Suprapubic skin (tissue), 4 donors: Measurements from ENCODE around the gene SLFN12L. TPM values are rescaled to one million over a fixed set of nuclear protein-coding genes. Genes with fewer than 3 reads are reported as not detected.

Experiments
- DNase-seq, 2 donors: peaks; one replicate each; pipeline ENCODE4 v3.0.0-alpha.2; 2019; ENCODE audit warnings: low spot score in 2 of 2
- H3K27ac ChIP-seq: fragments of 200-600 bp; sonication (generic); one replicate; pipeline ENCODE4 v1.5.1; 2019
- H3K27me3 ChIP-seq: fragments of 200-600 bp; sonication (generic); one replicate; pipeline ENCODE4 v1.5.1; 2019
- H3K36me3 ChIP-seq: fragments of 200-600 bp; sonication (generic); one replicate; pipeline ENCODE4 v1.5.1; 2019
- H3K4me1 ChIP-seq: fragments of 200-600 bp; sonication (generic); one replicate; pipeline ENCODE4 v1.5.1; 2019
- H3K4me3 ChIP-seq: fragments of 200-600 bp; sonication (generic); one replicate; pipeline ENCODE4 v1.5.1; 2019; ENCODE audit warnings: mild to moderate bottlenecking
- H3K9me3 ChIP-seq: fragments of 200-600 bp; sonication (generic); one replicate; pipeline ENCODE4 v1.5.1; 2019
- CTCF ChIP-seq, 2 donors: fragments of 200-600 bp in 1 of 2; fragments of 450-650 bp in 1 of 2; sonication (generic) in 1 of 2; IDR thresholded peaks; one replicate each; pipeline ENCODE4 v1.5.1; 2016 to 2019; ENCODE audit warnings: antibody characterized with exemption in 2 of 2, mild to moderate bottlenecking in 1 of 2, moderate library complexity in 1 of 2
- EP300 ChIP-seq: sonication (generic); formaldehyde crosslinking; IDR thresholded peaks from one replicate; pipeline ENCODE4 v1.6.1; 2017; ENCODE audit warnings: antibody characterized with exemption
- POLR2A ChIP-seq, 2 donors: fragments of 450-650 bp; IDR thresholded peaks; one replicate each; pipeline ENCODE4 v1.6.1; 2017; ENCODE audit warnings: antibody characterized with exemption in 2 of 2, mild to moderate bottlenecking in 2 of 2, moderate library complexity in 2 of 2
- POLR2AphosphoS5 ChIP-seq, 3 donors: sonication (generic); formaldehyde crosslinking; IDR thresholded peaks; one replicate each; pipeline ENCODE4 v1.6.1; 2017; ENCODE audit warnings: antibody characterized with exemption in 3 of 3
- WGBS: methylation state at CpG from one replicate; pipeline ENCODE4 v1.1.5; 2018; 5-methylcytosine and 5-hydroxymethylcytosine counted together
- total RNA-seq, 4 donors: library from RNA; depleted of rRNA; stranded (reverse); fragments of >200 nt; gene quantifications; one replicate each; pipeline ENCODE4 v1.1.0, GENCODE V29; 2016

SLFN12L gene
- total RNA-seq, 4 donors from 2014 or later, result 0.39 to 1.6 (median 0.99) TPM

- no peak overlapping the region for H3K27ac ChIP-seq
- no peaks in the 10 kb centered on the region for H3K27me3 ChIP-seq
- no peak overlapping the region for H3K4me3 ChIP-seq
- no peak for DNase-seq
- H3K4me1 ChIP-seq, result peaks cover 8% of the 10 kb centered on the region
- TF ChIP-seq EP300, result no peak
- no peak for TF ChIP-seq POLR2AphosphoS5 (IDR thresholded peaks at IDR 0.05)
- no peak for TF ChIP-seq POLR2A (IDR thresholded peaks at IDR 0.05)
- no peak for TF ChIP-seq CTCF (IDR thresholded peaks at IDR 0.05)
- no peaks in the 10 kb centered on the region for H3K9me3 ChIP-seq
- H3K36me3 ChIP-seq, result no peaks in the 10 kb centered on the region
- 50% methylated on average over 1 of the region's 1 CpG for WGBS
Observed at GRCh38 chr17:35543856-35544255, 6.4 kb upstream of the SLFN12L start.

GRCh38 chr17:35542990-35543389, 5.5 kb upstream of the SLFN12L start:
- Histone ChIP-seq H3K9me3 (no peaks in the 10 kb centered on the region), H3K4me3 (no peak overlapping the region), H3K36me3 (no peaks in the 10 kb centered on the region), H3K27me3 (no peaks in the 10 kb centered on the region), H3K4me1 (peaks cover 13% of the 10 kb centered on the region), H3K27ac (no peak overlapping the region)
- TF ChIP-seq POLR2A (IDR thresholded peaks at IDR 0.05) (no peak), CTCF (IDR thresholded peaks at IDR 0.05) (no peak), EP300 (no peak), POLR2AphosphoS5 (IDR thresholded peaks at IDR 0.05) (no peak)
- DNase-seq, result no peak

- 62% methylated on average over 1 of the region's 1 CpG for WGBS
- Histone ChIP-seq H3K36me3 (no peaks in the 10 kb centered on the region), H3K27me3 (no peaks in the 10 kb centered on the region), H3K27ac (peak overlapping the region; percentile 31), H3K4me3 (peak overlapping the region; percentile 28), H3K4me1 (peaks cover 14% of the 10 kb centered on the region), H3K9me3 (no peaks in the 10 kb centered on the region)
- TF ChIP-seq POLR2AphosphoS5 (IDR thresholded peaks at IDR 0.05), result no peak
- TF ChIP-seq CTCF (IDR thresholded peaks at IDR 0.05), result no peak
- no peak for TF ChIP-seq POLR2A (IDR thresholded peaks at IDR 0.05)
- no peak for TF ChIP-seq EP300
- no peak for DNase-seq
Observed at GRCh38 chr17:35541434-35541833, 4.0 kb upstream of the SLFN12L start.

- Histone ChIP-seq H3K4me3 (peak overlapping the region; percentile 28), H3K9me3 (no peaks in the 10 kb centered on the region), H3K4me1 (peaks cover 14% of the 10 kb centered on the region), H3K27ac (peak overlapping the region; percentile 31), H3K27me3 (no peaks in the 10 kb centered on the region), H3K36me3 (no peaks in the 10 kb centered on the region)
- WGBS, result 43% methylated on average over 8 of the region's 8 CpGs
- DNase-seq, result no peak
- no peak for TF ChIP-seq POLR2AphosphoS5 (IDR thresholded peaks at IDR 0.05)
- no peak for TF ChIP-seq CTCF (IDR thresholded peaks at IDR 0.05)
- TF ChIP-seq POLR2A (IDR thresholded peaks at IDR 0.05), result no peak
- TF ChIP-seq EP300, result no peak
Observed at GRCh38 chr17:35540589-35541404, 3.3 kb upstream of the SLFN12L start.

- 38% methylated on average over 5 of the region's 5 CpGs for WGBS
- H3K36me3 ChIP-seq, result no peaks in the 10 kb centered on the region
- H3K9me3 ChIP-seq, result no peaks in the 10 kb centered on the region
- H3K4me3 ChIP-seq, result peak overlapping the region; percentile 10
- H3K27me3 ChIP-seq, result no peaks in the 10 kb centered on the region
- peaks cover 14% of the 10 kb centered on the region for H3K4me1 ChIP-seq
- DNase-seq, result no peak
- no peak for TF ChIP-seq POLR2A (IDR thresholded peaks at IDR 0.05)
- no peak for TF ChIP-seq CTCF (IDR thresholded peaks at IDR 0.05)
- no peak for TF ChIP-seq EP300
- no peak for TF ChIP-seq POLR2AphosphoS5 (IDR thresholded peaks at IDR 0.05)
- H3K27ac ChIP-seq, result no peak overlapping the region
Observed at GRCh38 chr17:35539659-35540026, 2.2 kb upstream of the SLFN12L start.
